GM21526 (cell line): Measurements from ENCODE around the gene NIPBL.
"Not testable (repeated sequence)": the region's sequence is repeated elsewhere in the genome, so short reads cannot be mapped to it uniquely, and the experiment has no call there.

Experiments
- ATAC-seq: cut with Tn5 transposase; IDR thresholded peaks from one replicate; pipeline ENCODE4 v1.9.1; 2021; ENCODE audit warnings: moderate library complexity; ENCODE audit not compliant: unreplicated experiment, low FRiP score

The NIPBL gene

DNA sequence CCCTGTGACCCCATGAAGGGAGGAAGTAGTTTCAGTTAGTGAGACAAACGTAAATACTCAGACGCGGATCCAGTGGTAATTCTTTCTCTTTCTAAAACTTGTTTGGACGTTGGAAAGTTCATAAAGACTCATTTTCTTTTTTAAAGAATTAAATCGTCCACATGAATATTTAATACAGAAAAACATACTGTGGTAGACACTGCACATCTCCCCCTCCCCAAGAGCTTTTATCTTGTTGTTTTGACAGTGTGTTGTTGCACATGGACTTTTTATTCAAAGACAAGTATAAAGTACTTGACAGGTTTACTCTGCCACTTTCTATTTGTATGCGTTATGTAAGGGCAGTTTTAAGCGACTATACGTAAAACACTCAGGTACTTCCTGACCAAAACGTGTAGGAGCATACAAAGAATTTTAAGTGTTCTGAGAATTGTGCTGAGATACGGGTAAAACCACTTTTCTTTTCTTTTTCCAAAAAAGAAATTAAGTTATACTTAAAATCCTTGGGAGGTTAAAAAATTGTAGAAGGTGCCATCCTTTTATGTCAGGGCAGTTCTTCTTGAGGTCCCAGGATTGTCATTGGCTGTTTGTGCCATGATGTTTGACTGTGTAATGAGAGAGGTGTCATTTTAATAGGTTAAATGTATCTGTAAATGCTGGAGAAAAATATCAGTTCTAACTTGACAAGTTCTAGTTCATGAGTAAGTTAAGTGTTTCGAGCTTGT, 1.3 kb downstream of the NIPBL start:
- ATAC-seq, result no peak

GRCh38 chr5:36878392-36879082, 2.0 kb downstream of the NIPBL start:
- no peak for ATAC-seq

- no peak for ATAC-seq
These were observed 2.9 kb downstream of the NIPBL start for GRCh38 chr5:36879274-36880033.

DNA sequence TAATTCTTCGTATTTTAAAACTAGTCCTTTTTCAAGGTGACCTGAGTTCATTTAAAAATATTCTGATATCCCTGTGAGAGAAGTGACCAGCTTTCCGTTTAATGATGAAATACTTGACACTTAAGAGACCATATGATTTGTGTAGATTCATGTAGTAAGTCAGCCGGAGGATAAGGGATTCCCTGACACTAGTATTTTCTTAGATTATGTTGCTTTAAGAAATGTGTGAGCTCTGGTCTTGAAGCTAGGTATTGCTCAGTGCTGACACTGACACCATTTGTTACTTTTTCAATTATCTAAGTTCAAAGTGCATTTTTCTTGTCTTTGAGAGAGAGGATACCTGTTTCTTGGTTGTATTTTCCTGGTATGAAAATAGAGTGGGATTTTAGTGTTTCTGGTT, 4.2 kb downstream of the NIPBL start:
- ATAC-seq, result no peak

DNA sequence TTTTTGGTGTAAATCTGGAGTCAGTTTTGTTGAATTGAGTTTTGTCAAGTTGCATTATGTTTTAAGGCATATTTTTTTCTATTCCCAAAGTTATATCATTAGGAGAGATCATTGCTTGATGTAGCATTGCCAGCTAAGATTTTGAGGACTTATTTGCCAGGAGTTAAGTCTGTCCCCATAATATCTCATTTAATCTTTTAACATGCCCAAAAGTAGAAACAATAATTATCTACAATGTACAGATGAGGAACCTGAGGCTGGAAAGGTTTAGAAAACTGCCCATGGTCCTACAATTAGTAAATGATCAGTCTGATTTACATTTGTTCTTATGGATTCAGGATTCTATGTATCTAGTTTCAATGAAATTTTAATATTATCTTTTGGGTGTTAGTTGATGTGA, 4.7 kb downstream of the NIPBL start:
- no peak for ATAC-seq

- ATAC-seq, result no peak
These were observed 5.2 kb downstream of the NIPBL start for GRCh38 chr5:36881807-36882206.

- peak; percentile 44 for ATAC-seq
These were observed 5.7 kb downstream of the NIPBL start for GRCh38 chr5:36882250-36882649.

DNA sequence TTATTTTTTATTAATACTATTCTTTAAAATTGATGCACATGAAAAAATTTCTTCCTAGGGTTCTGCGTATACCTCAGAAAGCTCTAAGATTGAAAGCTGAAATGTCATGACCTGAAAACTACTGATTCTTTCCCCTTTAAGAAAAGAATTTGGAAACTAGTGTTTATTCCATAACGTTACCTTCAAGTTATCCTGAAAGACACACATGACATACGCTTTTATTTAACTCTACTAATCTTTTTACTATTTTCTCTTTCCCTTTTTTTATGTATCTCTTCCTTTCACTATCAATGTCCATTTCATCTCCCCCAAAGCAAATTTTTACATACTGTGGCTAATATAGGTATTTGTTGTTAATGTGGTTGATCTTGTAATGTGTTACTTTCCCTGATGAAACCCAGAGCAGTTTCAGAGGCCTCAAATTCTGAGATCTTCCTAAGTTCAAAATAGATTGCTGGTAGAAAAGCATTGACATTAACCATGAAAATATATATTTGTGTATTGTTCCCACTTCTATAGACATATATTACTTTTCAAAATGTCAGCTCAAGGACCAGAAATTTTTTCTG, 7.4 kb downstream of the NIPBL start:
- ATAC-seq, result no peak

DNA sequence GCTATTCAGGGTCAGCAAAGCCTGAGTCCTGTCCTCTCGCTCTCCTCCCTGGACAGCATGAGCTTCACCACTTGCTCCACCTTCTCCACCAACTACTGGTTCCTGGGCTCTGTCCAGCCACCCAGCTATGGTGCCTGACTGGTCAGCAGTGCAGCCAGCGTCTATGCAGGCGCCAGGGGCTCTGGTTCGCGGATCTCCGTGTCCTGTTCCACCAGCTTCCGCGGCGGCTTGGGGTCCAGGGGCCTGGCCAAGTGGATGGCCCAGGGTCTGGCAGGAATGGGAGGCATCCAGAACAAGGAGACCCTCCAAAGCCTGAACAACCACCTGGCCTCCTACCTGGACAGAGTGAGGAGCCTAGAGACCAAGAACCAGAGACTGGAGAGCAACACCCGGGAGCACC, 8.6 kb downstream of the NIPBL start:
- ATAC-seq, result no peak

DNA sequence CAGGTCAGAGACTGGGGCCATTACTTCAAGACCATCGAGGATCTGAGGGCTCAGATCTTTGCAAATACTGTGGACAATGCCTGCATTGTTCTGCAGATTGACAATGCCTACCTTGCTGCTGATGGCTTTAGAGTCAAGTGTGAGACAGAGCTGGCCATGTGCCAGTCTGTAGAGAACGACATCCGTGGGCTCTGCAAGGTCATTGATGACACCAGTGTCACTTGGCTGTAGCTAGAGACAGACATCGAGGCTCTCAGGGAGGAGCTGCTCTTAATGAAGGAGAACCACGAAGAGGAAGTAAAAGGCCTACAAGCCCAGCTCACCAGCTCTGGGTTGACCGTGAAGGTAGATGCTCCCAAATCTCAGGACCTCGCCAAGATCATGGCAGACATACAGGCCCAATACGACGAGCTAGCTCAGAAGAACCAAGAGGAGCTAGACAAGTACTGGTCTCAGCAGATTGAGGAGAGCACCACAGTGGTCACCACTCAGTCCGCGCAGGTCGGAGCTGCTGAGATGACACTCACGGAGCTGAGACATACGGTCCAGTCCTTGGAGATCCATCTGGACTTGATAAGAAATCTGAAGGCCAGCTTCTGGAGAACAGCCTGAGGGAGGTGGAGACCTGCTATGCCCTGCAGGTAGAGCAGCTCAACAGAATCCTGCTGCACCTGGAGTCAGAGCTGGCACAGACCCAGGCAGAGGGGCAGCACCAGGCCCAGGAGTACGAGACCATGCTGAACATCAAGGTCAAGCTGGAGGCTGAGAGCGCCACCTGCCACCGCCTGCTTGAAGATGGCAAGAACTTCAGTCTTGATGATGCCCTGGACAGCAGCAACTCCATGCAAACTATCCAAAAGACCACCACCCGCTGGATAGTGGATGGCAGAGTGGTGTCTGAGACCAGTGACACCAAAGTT, 9.3 kb downstream of the NIPBL start:
- no peak for ATAC-seq

DNA sequence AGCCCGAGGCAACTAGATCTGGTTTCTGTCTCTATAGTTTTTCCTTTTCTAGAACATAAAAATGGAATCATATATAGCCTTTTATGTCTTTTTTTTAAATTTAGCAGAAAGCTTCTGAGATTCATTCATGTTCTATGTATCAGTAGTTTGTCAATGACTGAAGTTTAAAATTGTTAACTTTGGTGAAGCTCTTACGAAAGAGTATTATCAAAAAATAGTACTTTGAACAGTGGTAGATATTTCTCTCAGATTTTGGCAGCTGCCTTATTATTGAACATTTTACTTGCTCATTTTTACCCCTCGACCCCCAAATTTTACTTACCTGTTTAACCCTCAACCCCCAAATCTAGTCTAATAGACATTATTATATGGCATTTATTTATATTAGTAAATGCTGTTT, 10.2 kb downstream of the NIPBL start:
- ATAC-seq, result no peak

GRCh38 chr5:36887532-36887931, 11.0 kb downstream of the NIPBL start:
- ATAC-seq, result no peak

DNA sequence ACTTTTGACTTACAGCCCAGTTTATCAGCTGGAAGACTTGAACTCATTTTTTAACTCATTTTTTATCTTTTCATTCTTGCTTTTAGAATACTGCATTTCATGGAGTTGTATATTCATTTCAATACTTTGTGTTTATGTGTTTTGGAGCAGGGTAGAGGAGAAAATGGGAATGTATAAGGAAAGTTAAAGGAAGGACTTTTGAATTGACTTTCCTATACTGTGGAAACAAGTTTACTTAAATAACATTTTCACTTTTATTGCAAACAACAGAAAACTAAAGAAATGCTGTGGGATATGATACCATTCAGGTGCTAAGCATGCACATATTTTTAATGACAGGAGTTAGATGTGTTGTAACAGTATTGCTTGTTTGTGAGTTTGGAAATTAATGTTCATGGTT, 11.7 kb downstream of the NIPBL start:
- no peak for ATAC-seq

DNA sequence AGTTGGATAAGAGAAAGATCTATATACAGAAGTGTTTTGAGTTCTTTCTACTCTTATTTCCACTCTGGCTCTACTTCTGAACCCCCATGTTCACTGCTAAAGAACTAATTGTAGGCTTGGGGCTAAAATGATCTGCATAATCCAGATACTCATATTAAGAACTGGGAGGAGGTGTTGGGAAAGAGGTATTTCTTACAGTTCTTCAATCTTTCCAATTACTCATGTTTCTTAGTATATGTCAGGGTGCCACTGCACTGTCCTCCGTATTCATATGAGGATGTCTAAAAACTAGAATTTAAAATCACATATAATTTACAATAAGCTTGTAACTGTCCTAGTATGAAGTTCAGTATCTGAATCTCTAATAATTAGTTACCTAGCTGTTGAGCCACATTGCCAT, 12.7 kb downstream of the NIPBL start:
- ATAC-seq, result no peak

DNA sequence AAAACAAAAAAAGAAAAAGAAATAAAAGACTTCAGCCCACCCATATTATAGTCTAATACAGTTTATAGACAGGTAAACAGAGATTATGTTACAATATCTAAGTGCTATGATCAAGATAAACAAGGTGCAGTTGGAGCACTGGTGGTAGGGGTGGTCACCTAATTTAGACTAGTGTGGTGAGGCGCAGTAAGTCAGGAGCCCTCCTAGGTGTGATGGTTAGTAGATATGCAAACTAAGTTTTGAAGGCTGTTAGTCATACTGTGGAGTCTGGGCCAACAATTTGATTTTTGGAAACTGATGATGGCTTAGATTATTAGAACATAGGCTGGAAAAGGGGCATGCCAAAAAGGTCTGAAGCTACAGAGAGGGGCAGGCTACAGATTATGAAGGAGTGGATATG, 14.7 kb downstream of the NIPBL start:
- no peak for ATAC-seq

DNA sequence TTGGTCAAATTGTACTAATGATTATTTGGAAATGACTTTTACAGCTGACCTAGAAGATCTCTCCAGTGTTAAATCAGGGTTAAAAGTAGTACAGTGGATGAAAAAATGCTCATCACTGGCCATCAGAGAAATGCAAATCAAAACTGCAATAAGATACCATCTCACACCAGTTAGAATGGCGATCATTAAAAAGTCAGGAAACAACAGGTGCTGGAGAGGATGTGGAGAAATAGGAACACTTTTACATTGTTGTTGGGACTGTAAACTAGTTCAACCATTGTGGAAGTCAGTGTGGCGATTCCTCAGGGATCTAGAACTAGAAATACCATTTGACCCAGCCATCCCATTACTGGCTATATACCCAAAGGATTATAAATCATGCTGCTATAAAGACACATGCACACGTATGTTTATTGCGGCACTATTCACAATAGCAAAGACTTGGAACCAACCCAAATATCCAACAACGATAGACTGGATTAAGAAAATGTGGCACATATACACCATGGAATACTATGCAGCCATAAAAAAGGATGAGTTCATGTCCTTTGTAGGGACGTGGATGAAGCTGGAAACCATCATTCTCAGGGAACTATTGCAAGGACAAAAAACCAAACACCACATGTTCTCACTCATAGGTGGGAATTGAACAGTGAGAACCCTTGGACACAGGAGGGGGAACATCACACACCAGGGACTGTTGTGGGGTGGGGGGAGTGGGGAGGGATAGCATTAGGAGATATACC, 15.7 kb downstream of the NIPBL start:
- not testable (repeated sequence) for ATAC-seq

- no peak for ATAC-seq
These were observed 18.4 kb downstream of the NIPBL start for GRCh38 chr5:36894954-36895353.

DNA sequence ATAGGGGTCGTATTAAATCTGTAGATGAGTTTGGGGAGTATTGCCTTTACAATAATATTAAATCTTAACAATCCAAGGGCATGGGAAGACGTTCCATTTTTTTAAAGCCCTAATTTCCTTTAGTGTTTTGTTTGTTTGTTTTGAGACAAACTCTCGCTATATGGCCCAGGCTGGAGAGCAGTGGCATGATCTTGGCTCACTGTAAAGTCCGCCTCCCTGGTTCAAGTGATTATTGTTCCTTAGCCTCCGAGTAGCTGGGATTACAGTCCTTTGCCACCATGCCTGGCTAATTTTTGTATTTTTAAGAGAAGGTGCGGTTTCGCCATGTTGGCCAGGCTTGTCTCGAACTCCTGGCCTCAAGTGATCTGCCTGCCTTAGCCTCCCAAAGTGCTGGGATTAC, 19.9 kb downstream of the NIPBL start:
- ATAC-seq, result no peak

DNA sequence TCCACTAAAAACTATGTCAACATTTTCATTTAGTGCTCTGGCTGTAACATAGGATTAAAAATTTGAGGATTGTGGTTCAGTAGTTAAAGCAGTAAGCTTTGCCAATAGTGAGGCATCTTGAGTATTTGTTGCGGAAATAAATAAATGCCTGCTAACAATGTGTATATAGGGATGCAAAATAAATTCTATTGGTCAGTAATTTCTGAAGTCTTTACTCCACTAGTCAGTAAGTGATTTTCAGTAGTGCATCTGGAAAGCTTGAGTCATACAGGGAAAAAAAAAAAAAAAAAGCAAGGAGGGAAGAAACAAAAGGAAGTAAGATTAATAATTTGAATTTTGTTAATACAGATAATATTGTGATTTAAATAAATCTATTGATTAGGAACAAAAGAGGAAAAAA, 21.0 kb downstream of the NIPBL start:
- no peak for ATAC-seq

GRCh38 chr5:36899860-36900259, 23.3 kb downstream of the NIPBL start:
- no peak for ATAC-seq
